Right renal cortex interstitium (tissue), 3 donors: ENCODE measurements around the gene SAA1. TPM values are rescaled to one million over a fixed set of nuclear protein-coding genes. Genes with fewer than 3 reads are reported as not detected.
A peak's percentile ranks its signal among the peaks of the same experiment; 100 is the strongest.
"Not testable (repeated sequence)": the region's sequence is repeated elsewhere in the genome, so short reads cannot be mapped to it uniquely, and the experiment has no call there.

ENCODE experiments used
- DNase-seq, 3 donors: peaks; one replicate each; pipeline ENCODE4 v3.0.0-alpha.2; 2013; ENCODE audit warnings: low read depth in 3 of 3, low spot score in 2 of 3
- polyA plus RNA-seq, 3 donors: library from polyadenylated mRNA; unstranded; fragments of 120-200 nt; gene quantifications; one replicate each; pipeline ENCODE4 v1.2.1, GENCODE V29; 2013; ENCODE audit not compliant: insufficient read length in 3 of 3

Gene SAA1
- polyA plus RNA-seq = not detected

DNA sequence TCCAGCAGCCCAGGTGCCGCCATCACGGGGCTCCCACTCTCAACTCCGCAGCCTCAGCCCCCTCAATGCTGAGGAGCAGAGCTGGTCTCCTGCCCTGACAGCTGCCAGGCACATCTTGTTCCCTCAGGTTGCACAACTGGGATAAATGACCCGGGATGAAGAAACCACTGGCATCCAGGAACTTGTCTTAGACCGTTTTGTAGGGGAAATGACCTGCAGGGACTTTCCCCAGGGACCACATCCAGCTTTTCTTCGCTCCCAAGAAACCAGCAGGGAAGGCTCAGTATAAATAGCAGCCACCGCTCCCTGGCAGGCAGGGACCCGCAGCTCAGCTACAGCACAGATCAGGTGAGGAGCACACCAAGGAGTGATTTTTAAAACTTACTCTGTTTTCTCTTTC is at the start of gene SAA1:
Gene SAA1, plus strand, starts transcription at position 316 of the 400 bp plus-strand sequence. CDS start 624 bp downstream, outside the sequence.
- no peak for DNase-seq

DNA sequence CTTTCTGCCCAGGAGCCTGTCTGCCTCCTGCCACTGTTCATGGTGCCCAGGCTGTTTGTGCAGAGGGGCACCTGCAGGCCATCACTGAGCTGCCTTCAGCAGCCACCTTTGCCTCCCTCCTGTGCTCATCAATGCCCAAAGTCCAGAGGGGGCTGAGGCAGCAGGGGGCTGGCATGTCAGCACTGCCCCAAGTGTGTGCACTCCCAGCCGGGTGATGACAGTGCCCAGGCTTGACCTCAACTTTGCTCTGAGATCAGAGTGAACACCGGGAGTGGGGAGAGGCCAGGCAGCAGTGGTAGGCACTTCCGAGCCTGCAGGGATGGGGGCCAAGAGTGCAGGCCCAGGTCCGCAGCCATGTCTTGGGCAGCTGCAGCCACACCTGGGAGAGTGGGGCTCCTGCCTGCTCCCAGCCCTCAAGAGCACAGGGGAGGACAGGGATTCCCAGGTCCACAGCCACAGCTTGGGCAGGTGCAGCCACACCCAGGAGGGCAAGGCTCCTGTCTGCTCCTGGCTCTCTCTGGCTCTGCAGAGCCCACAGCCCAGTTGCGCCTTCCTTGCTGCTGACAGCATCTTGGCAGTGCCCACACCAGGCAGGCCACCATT is 44.7 kb upstream of the SAA1 start:
- DNase-seq = no peak

DNA sequence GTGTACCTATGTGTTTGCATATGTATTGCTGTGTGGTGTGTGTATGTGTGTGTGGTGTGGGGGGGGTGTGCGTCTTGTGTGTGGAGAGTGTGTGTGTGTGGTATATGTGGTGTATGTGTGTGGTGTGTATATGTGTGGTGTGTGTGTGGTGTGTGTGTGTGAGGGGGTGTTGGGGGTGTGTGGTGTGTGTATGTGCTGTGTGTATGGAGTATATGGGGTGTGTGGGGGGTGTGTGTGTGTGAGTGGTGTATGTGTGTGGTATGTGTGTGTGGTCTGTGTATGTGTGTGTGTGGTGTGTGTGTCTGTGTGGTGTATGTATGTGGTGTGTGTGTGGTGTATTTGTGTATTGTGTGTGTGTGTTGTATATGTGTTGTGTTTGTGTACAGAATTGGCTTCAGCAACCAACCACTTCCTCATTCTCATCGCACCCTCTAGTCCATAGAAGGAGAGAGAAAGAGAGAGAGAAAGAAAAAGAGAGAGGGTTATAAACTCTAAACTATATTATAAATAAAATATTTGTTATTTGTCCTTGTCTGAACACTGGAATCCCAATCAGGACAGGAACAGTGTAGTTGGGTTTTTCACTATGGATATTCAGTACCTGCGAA is 43.1 kb upstream of the SAA1 start:
- no peak for DNase-seq

DNA sequence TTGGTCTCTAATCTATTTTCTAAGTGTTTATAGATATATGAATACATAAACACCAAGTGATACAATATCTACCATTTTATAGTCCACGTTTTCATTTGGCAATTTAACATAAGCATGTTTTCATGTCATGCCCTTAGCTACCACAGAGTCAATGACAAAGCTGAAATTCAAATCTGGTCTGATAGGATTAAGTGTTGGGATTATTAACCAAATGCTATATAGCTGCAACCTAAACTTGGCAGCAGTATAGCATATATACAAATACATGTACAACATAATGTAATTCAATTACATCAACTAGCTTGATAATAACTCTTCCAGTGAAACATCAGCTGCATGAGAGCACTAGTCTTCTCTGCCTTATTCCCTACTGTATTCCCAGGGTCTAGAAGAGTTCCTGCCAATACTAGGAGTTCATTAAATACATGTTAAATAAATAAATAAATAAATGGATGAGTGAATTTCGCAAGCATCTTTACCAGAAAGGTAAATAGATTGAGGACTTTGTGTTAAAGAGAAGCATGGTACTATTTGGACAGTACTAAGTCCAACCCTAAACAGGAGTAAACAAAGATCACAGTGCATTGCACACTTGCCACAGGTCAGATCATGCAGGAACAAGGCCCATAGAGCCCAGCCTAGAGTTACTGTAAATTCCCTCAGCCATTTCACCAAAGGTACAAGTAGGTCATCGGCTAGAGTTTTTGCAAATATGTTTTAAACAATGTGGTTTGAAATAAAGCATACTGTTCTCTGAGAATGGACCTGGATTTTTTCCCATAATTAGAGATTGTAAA is 42.3 kb upstream of the SAA1 start:
- DNase-seq = no peak

DNA sequence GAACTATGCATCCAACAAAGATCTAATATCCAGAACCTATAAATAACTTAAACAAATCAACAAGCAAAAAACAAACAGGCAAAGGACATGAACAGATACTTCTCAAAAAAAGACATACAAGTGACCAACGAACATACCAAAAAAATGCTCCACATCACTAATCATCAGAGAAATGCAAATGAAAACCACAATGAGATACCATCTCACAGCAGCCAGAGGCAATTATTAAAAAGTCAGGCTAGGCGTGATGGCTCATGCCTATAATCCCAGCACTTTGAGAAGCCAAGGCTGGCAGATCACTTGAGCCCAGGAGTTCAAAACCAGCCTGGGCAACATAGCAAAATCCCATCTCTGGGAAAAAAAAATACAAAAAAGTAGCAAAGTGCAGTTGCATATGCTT is 40.2 kb upstream of the SAA1 start:
- DNase-seq = no peak

DNA sequence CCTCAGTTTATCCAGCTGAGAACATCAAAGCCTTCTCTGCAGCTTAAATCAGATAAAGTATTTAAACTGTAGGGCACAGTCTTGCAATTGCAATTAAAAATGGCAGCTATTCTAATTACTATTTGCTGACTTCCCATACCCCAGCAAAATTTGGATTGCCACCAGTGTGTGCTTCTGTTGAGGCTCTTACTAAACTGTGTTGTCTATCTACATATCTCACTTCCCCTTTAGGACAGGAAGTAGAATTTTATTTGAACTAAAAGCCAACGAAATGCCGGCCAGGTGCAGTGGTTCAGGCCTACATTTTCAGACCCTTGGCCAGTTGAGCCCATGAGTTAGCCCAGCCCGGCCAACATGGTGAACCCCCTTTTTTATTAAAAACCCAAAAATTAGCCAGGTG is 36.6 kb upstream of the SAA1 start:
- no peak for DNase-seq

DNA sequence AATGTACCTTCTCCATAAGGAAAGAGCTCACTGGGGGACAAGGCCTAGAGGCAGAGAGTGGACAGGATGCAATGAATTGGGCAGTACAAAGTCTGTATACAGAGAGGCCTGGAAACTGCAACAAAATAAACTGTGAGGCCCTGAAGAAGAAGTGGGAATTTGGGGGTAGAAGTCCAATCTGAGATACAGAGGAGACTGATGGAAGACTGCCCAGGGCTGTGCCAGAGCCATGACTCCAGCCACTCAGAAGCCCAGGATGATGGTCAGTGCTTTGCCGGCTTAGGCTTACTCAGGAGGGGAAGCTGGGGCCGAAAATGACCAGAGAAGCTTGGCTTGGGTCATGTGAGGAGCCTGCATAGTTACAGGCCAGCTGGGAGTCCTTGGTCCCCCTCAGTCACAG is 35.2 kb upstream of the SAA1 start:
- no peak for DNase-seq

DNA sequence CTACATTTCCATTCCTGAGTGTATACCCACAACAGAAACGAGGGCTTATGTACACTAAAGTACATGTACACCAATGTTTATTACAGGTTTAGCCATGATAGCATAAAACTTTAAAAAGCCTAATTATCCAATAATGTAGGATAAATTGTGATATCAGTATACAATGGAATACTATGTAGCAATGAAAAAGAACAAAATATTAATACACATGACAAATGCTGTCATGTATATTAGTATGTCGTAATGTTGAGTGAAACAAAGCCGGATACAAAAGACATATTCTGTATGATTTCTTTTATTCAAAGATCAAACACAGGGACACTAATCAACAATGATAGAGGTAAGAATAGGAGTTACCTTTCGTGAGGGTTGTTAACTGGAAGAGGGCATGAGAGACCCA is 32.2 kb upstream of the SAA1 start:
- no peak for DNase-seq

DNA sequence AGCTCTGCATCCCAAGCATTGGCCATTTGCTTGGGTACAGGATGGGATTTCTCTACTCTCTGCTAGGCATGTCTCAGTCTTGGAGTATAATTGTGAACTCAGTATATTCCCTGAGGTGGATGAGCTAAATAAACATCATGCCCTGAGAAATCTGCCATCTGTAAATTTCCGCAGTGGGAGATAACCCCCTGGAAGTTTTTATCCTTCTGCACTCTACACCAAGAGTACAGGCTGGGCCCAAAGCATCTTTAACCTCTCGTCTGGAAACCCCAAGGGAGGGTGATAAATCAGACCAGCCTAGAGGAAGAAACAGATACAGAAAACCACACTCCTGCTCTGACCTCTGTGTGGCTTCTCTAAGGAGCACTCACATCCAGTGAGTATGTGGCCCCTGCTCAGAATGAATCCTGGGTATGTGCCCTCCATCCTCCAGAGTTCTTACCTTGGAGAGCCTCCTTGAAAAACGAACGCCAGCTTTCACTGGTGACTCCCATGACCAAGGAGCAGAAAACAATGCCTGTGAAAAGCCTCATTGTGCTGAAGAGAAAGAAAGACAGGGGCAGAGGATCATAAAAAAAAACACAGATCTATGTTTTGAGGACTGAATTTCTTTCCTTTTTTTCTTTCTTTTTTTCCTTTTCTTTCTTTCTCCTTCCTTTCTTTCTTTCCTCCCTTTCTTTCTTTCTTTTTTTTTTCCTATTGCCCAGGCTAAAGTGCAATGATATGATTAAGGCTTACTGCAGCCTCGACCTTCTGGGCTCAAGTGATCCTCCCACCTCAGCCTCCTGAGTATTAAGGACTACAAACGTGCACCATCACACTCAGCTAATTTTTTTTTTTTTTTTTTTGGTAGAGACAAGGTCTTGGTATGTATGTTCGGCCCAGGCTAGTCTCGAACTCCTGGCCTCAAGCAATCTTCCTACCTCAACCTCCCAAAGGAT is 30.4 kb upstream of the SAA1 start:
- DNase-seq = no peak

DNA sequence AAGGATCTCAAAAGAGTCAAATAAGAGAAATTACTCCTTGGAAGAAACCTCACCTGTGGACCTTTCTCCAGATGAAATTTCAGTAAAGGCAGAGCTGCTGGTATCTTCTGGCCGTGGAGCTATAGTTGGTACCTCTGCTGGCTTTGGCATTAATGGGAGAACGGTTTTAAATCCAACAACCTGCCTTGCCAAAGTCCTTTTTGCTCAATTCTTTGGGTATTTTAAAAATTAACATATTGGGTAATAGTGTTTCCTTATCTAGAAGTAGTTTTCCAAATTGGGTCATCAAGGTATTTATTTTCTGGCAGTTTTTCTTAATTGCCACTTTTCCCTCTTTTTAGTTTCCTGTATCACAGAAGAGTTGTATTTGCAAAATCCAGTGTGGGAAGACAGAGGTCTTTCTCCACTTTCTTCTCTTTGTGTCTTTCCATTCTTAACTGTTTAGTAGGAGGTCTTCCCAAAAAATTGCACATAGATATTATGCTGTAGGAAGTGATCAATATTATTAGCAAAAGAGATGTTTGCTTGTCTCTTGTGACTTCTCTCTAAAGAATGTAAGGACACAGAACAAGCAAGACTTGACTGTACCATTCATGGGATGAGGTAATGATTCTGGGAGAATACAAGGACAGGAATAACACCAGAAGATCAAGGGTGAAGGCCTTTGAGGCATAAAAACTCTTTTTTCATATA is 29.3 kb upstream of the SAA1 start, which contains the start of gene SAA4:
Gene SAA4, minus strand, starts transcription at position 139 of the 693 bp plus-strand sequence. CDS start 876 bp downstream, outside the sequence.
- DNase-seq = no peak

DNA sequence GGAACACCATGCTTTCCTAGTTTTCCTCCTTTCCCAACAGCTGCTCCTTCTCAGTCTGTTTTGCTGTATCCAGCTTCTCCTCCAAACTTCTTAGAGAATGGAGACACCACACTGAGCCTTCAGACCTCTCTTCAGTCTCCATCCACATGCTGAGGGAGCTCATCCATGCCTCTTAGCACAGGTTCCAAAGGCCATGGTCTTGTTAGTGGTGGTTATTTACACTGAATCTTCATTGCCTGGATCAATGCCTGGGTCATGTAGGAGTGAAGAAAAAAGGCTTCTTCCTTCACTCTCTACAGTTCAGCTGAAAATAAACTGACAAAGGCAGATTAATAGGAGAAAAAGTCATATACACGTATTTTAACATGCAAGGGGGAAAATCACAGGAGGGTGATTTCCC is 26.4 kb upstream of the SAA1 start:
- no peak for DNase-seq

DNA sequence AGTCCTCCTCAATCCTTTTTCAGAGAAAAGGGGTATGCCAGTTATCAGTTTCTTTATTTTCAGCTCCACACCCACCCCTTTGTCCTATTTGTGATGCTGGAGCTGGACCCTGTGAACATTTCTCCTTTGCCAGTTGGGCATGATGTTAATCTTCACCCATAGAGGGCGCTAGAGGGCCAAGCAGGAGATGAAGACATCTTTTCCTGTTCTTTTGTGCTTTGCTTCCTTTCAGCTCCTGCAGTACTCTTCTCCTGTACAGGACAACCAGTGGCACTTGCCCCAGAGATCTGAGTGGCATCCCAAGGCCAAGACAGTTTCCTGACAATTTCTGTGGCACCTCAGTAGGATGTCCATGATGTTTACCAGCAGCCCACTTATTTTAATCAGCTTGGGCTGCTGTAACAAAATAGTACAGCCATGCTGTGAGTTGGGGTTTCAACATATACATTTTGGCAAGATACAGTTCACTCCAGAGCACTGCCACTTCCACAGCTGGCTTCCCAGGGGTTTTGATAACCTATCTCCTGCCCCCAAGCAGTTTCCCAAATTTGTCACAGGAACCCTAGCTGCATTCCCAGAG is 22.2 kb upstream of the SAA1 start:
- peak in 1 of 3 donors; percentile 7 for DNase-seq

DNA sequence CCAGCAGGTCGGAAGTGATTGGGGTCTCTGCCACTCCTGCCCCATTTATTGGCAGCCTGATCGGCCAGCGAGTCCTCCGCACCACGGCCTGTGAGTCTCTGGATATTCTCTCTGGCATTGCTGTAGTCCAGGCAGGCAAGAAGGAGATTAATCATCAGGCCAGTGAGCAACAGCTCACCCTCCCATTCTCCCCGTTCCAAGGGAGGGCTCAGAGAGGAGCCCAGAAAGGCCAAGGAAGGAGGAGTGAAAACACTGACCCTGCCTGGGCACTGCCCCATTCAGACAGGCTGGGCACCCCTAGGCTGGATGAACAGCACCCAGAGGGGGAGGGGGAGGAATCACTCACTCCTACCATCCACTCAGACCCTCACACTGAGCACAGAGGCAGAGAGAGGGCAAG is 20.7 kb upstream of the SAA1 start:
- DNase-seq = no peak

DNA sequence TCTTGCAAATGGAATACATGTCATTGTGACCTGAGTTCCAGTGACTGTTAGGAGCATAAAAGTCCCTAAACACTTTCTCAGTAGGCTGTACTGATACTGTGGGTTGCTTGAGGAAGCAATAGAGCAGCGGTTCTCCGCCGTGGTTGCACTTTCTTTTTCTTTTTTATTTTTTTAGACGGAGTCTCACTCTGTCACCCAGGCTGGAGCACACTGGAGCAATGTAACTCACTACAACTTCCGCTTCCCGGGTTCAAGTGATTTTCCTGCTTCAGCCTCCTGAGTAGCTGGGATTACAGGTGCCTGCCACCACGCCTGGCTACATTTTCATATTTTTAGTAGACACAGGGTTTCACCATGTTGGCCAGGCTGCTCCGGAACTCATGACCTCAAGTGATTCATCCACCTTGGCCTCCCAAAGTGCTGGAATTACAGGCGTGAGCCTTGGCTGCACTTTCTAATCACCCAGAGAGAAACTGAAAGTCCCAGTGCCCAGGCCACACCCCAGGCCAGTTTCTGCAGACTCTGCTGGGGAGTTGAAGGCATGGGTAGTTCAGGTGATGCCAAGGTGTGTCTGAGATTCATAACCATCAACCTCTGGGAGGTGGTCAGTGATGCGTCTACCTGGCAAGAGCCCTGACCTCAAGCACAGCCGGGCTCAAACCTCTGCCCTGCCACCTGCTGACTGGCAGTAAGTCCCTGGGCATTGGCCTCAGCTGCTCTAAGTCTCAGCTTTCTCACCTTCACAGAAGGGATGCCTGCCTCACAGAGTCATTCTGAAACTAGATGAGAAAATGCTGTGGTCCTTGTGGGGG is 19.5 kb upstream of the SAA1 start:
- DNase-seq = not testable (repeated sequence)

DNA sequence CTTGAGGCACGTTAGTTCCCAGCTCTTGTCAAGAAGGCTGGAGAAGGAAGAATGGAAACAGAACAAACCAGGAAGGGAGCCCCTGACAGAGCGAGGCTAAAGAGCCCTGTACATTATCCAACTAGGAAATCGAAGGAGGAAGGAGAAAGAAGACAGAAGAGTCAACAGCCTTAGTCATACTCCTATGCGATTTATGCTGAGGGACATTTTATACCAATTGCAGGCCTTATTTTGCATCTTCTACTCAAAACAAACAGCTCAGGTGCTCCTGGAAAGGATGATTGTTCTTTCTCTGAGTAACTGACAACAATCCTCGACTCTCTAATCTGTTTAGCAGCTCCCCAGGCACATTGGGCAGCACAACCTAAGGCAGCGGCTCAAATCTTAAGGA is 18.9 kb upstream of the SAA1 start:
- DNase-seq = not testable (repeated sequence)

DNA sequence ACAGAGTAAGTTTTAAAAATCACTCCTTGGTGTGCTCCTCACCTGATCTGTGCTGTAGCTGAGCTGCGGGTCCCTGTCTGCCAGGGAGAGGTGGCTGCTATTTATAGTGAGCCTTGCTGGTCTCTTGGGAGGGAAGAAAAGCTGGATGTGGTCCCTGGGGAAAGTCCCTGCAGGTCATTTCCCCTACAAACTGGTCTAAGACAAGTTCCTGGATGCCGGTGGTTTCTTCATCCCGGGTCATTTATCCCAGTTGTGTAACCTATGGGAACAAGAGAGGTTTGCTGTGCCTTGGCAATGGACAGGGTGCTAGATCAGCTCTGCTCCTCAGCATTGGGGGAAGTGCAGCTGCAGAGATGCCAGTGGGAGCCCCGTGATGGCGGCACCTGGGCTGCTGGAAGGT is 17.5 kb upstream of the SAA1 start, which contains the start of gene SAA2:
Gene SAA2, minus strand, starts transcription at position 108 of the 400 bp plus-strand sequence. CDS start 657 bp downstream, outside the sequence.
- no peak for DNase-seq

DNA sequence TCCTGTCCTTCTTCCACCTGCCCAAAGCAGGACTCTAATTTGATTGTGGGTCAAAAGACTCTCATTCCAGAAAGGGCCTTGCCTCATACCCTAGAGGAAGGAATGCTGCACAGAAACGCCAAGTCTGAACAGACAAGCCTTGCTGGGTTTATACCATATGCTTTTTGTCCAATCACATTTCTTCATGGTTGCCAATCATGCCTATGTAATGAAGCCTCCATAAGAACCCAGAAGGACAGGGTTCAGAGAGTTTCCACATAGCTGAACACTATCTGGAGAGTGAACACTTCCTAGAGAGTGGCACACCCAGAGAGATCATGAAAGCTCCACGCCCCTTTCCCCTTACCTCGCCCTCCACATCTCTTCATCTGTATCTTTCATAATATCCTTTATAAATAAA is 12.8 kb upstream of the SAA1 start:
- no peak for DNase-seq

DNA sequence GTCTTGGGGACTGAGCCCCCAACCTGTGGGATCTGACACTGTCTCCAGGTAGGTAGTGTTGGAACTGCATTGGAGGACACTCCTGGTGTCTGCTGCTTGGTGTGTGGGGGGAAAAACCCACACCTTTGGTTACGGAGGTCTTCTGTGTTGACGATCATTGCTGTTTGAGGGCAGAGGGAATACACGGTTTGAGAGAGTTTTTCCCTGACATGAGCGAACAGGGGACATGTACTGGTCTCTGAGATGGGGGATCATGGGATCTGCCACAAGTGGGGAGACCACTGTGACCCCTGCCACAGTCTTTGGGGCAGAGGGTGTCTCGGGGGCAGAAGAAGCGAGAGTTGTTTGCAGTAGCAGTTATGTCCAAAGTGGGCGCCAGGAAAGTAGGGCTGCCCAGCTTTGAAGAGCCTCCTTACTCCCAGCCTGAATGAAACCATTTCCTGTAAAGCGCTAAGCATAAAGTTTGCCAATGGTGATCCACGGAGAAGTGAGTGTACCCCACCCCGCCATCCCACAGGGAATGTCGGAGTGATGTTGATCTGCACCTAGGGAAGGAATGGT is 12.2 kb upstream of the SAA1 start:
- DNase-seq = no peak
